GM18520 (cell line): ENCODE data around the gene TPSD1.
A peak's percentile ranks its signal among the peaks of the same experiment; 100 is the strongest.

ENCODE experiments used
- ATAC-seq: cut with Tn5 transposase; IDR thresholded peaks from one replicate; pipeline ENCODE4 v1.9.1; 2021; ENCODE audit not compliant: unreplicated experiment

Gene TPSD1

DNA sequence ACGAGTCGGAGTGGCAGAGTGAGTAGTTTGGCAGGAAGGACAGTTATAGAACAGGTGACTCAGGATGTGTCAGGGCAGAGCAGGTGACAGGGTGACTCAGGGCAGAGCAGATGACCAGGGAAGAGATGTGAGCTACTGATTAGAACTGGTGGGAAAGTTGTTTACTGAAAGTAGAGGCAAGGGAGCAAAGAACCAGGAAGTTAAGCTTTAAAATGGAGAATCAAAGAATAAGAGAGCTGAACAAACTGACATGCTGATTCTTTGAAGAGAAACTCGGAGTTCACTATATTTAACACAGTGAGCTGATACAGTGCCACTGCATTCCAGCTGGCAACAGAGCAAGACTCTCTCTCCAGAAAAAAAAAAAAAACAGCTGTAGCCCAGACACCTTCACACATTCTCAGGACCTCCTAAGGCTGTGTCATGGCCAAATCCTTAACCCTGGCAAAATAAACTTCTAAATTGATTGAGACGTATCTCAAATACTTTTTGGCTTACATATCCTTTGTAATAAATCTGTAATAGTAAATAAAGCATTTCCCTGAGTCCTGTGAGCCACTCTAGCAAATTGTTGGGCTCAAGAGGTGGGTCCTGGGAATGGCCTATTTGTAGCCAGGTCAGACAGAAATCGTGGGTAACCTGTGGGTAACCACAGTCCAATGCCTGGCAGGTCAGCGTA lies 41.3 kb downstream of the TPSD1 start:
- ATAC-seq = no peak

DNA sequence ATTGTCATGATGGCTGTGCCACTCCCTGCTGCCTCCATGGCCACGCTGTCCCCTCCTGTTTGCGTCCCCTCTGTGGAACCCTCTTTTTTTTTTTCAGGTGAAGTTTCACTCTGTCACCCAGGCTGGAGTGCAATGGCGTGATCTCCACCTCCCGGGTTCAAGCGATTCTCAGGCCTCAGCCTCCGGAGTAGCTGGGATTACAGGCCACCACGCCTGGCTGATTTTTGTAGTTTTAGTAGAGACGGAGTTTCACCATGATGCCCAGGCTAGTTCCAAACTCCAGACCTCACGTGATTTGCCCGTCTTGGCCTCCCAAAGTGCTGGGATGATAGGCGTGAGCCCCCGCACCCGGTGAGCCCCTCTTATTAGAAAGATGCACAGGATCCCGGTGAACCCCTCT lies 42.5 kb downstream of the TPSD1 start:
- ATAC-seq = no peak

DNA sequence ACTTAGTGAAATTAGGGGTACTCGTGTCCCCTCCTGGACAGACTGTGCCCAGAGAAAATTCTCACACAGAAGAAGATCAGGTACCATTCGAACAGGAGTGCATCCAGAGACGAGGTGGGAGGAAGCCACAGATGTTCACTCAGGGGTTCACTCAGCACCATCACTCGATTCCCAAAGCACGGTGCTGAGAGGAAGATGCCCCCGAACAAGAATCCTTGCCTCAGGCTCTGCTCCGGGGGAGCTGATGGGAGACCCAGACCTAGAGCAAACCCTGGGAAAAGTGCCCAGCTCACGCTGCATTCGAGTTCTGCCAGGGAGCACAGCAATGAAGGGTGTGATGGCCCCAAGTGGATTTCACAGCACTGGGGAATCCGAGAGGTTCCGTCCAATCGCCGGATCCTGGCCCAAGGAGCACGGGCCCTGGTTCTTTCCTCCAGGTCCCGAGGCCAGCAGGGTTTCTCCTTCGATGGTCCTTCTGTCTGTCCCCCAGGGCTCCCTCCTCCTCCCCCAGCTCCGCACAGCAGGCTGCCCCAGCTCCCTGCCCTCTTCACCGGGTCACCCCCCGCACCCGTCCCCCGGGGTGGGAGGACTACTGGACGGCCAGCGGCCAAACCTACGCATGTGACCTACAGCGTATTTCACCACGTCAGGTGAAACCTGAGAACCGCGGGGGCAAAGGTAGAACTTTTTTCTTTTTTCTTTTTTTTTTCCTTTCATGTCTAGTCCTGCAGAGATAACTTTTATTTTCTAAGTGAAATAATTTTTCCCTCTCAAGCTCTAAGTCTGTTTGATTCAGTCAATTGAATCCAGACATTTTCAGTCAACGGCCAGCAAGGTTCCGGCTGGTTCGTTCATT lies 43.4 kb downstream of the TPSD1 start:
- no peak for ATAC-seq

DNA sequence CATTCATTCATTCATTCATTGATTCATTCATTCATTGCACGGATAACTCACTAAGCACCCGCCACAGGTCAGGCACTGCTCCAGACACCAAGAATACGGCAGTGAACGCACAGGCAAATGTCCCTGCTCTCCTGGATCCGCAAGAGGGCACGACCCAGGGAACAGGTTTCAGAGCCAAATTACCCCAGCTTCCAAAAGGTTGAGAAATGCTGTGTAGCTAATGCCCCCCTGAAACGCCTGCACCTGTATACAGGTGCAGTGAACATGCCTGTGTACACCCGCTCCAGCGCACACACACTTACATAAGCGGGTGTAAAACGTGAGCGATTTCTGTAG lies 44.0 kb downstream of the TPSD1 start:
- no peak for ATAC-seq

DNA sequence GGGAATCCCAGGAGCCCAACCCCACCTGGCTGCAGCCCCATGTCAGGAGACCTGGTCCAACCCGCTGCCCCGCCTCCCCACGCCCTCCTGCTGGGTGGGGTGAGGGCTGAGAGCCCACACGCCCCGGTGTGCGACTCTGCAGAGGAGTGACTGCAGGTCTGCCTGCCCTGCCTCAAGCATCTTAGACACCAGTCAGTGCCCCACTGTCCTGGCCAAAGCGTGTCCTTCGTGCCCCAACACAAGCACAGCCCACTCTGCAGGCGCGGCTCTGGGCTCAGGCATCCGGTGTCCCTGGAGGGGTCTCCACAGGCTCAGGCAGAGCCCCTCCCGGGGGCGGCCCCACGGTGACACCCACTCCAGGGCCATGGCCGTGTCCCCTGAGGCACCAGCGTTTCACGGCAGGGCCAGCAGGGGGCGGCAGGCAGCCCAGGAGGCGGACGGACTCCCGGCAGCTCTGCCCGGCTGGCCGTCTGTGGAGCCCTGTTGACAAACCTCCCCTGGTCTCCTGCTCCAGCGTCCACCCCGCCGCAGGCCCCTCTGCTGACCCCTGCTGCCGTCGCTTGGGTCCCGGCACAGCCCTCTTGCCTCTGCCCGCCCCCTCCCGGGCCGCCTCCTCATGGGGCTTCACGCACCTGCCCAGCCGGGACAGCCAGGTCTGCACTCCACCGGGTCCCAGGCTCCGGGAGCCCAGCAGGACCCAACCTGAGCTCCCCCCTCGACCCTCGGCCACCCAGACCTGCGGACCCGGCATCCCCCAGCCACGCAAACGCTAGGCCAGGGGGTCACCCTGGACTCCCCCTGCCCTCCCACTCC lies 45.0 kb downstream of the TPSD1 start:
- no peak for ATAC-seq

DNA sequence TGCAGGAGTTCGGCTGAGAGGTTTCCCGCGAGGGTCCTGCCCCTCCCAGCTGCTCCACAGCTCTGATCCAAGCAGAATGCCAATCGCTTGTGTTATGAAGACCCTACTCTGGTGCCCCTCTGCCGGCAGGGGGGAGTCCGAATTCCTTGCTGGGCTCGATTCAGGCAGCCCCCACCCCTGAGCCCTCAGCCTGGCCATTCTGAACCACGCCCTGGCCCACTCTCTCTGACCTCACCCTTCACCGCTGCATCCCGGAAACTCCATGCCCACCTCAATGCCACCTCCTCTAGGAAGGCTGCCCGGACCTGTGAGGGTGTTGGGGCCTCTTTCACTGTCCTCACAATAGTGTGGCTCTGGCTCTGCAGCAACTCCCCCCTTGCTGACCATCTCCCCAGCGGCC lies 45.7 kb downstream of the TPSD1 start:
- no peak for ATAC-seq

DNA sequence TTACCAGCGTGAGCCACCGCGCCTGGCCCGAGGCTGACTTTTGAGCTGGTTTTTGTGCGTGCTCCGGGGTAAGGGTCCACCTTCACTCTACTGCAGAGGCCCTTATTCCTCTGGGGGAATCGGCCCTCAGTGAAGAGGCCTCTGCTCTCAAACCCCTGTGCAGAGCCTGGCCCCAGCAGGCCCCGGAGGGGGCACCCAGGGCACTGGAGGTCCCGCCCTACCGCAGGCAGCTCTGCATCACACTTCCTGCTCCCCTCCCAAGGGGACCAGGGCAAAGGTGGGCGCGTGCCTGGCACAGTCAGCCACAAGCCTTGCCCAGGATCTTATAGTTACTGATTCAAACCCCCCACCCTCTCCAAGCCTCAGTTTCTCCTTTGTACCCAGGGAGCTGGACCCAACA lies 50.0 kb downstream of the TPSD1 start:
- no peak for ATAC-seq

DNA sequence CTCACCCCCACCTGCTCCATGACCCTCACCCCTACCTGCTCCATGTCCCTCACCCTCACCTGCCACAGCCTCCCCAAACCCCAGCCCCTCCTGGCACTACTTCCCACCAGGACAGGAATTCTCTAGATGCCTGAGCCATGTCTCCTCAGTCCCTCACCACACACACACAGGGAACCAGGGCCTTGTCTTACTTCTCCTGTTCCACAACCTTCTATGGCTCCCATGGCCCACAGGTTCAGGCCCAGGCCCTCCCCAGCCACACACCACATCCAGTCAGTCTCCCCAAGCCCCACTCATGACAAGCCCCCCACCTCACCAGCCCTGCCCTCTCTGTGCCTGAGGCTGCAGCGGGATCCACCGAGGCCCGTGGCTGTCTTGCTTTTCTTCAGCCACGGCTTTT lies 50.5 kb downstream of the TPSD1 start:
- no peak for ATAC-seq

DNA sequence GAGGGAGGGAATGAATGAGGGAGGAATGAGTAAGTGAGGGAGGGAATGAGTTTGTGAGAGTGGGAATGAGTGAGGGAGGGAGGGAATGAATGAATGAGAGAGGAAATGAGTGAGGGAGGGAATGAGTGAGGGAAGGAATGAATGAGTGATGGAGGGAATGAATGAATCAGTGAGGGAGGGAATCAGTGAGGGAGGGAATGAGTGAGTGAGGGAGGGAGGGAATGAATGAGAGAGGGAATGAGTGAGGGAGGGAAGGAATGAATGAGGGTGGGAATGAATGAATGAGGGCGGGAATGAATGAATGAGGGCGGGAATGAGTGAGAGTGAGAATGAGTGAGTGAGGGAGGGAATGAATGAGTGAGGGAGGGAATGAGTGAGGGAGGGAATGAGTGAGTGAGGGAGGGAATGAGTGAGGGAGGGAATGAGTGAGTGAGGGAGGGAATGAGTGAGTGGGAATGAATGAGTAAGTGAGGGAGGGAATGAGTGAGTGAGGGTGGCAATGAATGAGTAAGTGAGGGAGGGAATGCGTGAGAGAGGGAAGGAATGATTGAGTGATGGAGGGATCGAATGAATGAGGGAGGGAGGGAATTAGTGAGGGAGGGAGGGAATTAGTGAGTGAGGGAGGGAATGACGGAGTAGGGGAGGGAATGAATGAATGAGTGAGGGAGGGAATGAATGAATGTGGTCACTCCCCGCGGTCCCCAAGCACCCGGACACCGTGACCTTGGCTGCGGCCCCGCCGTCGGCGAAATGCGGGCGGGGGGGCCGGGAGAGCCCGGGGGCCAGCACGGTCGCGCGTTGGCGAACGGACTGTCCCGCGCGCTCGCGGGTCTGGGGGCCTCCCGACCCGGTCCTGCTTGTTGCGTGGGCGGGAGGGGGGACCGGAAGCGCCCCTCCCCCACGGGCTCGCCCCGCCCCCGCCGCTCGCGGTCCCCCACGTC lies 52.4 kb downstream of the TPSD1 start:
- peak; percentile 7 for ATAC-seq
